ENCODE results near the gene F7.

Gene F7

GRCh38 chr13:113141601-113141970, 36.0 kb downstream of the F7 start:
- no peak for DNase-seq

DNA sequence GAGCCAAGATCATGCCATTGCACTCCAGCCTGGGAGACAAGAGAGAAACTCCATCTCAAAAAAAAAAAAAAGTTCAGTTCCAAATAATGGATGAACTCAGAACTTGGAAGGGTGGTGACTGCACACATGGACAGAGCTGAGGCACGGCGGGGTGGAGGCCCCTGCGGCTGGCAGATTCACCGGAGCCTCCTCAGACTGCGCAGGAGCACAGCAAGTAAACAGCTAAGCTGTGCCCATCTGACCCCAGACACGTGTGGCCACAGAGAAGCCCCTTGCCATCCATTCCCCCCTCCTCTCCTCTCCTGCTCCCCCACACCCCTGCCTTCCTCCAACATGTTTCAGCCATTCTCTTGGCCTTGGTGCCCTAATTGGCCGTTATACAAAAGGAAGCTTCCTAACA, 37.3 kb downstream of the F7 start:
- no peak for DNase-seq

GRCh38 chr13:113143466-113144254, 38.1 kb downstream of the F7 start:
- no peak for DNase-seq

GRCh38 chr13:113144255-113144629, 38.7 kb downstream of the F7 start:
- DNase-seq: no peak

- no peak for DNase-seq
These were observed 39.9 kb downstream of the F7 start for GRCh38 chr13:113145496-113145895.

DNA sequence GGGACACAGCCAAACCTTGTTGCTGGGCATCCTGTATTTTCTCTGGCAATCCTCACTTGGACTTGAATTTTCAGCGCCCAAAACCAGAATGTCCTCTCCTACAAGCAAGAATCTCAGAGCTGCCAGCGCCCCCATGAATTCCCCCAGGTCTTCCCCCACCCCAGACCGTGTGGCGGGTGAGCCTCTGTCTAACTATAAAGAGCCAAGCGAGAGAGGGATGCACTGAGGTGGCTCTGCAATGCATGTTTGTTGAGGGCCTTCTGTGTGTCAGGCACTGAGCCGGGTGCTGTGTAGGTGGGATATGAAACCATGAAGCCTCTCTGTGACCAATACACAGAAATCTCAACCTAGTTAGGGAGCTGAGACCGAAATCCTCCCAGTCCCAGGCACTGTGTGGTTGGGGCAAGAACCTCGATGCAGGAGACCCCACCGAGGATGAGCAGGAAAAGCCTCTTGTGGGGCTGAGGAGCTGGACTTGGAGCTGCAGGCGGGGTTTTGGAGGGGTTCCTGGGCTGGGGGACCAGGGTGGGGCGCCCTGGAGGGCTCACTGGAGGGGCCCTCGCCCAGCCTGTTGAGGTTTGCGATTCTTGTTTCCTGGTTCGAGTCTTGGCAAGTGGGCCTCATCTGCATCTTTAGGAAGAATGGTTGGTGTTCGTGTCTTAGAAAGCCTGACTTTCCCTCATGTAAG, 40.5 kb downstream of the F7 start:
- DNase-seq: no peak

- DNase-seq: no peak
These were observed 41.2 kb downstream of the F7 start for GRCh38 chr13:113146750-113147149.

DNA sequence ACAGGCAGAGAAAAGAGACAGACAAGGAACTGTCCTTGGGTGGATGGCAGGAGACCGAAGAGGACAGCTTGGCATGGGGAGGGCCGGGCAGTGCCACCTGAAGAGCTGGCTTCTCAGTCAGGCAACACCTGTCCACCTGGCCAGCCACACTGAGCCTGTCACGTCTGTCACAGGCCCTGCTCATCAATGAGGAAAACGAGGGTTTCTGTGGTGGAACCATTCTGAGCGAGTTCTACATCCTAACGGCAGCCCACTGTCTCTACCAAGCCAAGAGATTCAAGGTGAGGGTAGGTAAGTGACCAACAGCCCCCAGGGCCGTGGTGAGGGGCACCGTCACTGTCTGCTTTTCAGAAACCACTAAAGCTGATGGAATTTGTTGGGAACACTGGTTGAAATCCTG, 41.6 kb downstream of the F7 start:
- DNase-seq: no peak

DNA sequence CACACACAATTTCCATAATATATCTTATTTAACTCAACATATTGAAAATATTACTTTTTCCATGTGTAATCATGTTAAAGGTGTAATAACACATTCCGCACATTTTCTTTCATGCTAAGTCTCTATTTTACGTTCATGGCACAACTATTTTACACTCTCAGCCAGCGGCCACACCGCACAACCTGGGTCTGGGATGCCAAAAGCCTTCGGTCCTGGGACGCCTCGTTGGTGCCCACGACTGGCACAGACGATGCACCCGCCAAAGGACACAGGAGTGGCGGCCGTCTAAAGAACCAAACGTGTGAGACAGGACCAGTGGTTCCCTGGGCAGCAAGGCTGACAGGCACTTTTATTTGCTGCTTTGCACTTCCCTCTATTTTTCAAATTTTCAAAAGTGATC, 42.8 kb downstream of the F7 start:
- DNase-seq: no peak

DNA sequence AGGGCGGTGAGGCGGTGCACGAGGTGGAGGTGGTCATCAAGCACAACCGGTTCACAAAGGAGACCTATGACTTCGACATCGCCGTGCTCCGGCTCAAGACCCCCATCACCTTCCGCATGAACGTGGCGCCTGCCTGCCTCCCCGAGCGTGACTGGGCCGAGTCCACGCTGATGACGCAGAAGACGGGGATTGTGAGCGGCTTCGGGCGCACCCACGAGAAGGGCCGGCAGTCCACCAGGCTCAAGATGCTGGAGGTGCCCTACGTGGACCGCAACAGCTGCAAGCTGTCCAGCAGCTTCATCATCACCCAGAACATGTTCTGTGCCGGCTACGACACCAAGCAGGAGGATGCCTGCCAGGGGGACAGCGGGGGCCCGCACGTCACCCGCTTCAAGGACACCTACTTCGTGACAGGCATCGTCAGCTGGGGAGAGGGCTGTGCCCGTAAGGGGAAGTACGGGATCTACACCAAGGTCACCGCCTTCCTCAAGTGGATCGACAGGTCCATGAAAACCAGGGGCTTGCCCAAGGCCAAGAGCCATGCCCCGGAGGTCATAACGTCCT, 43.4 kb downstream of the F7 start:
- no peak for DNase-seq

DNA sequence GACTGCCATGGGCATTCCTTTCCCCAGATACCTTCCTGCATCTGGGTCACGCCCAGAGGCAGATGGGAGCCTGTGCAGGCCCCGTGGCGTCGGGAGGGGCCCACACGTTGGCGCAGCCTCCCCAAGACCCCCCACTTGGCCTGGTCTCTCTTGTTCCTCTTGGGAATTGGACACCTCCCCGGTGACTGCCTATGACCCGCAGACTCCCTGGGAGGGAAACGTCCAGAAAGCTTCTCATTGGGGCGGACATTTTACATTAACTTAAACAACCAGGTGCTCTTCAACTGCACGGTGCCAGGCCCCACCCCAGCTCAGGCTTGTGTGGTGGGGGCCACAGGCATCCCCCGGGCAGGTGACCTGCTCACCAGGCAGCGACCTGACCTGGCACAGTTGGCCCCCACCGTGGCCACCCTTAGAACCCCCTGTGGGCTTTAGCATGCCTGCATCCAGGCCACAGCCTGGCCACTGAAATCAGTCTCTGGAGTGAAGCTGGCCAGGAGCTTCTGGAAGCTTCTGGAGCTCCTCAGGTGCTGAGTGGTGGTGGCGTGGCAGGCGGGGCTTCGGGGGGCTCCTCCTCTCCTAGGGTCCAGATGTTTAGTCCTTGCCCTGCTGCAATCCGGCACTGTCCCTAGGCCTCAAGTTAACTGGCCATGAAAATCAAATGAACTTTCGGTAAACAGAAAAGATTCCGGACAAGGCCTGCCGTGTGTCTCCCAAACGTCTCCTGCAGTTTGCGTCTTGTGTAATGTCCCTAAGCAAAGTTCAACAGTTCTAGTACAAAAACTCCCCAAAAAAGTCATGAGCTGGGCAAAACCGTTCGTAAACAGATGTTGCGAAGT, 44.3 kb downstream of the F7 start:
- DNase-seq: no peak

- no peak for DNase-seq
These were observed 45.2 kb downstream of the F7 start for GRCh38 chr13:113150550-113151365.

GRCh38 chr13:113151745-113152690, 46.4 kb downstream of the F7 start:
- DNase-seq: no peak

- DNase-seq: no peak
These were observed 47.0 kb downstream of the F7 start for GRCh38 chr13:113152691-113152983.

- DNase-seq: peak in 1 of 2 experiments; percentile 62
These were observed 47.6 kb downstream of the F7 start for GRCh38 chr13:113152984-113153809.

GRCh38 chr13:113153810-113154748, 48.5 kb downstream of the F7 start:
- DNase-seq: peak; percentile 56 to 62

- no peak for DNase-seq
These were observed 49.6 kb downstream of the F7 start for GRCh38 chr13:113155201-113155600.

GRCh38 chr13:113155982-113156655, 50.5 kb downstream of the F7 start:
- no peak for DNase-seq
